Activated naive CD4-positive, alpha-beta T cell treated with anti-CD3 and anti-CD28 coated beads for 36 hours (primary cell): ENCODE data around the gene ECHDC1. TPM values are rescaled to one million over a fixed set of nuclear protein-coding genes. Genes with fewer than 3 reads are reported as not detected.

Experiments
- CTCF ChIA-PET: fragments of 350-600 bp; sonication (Branson Sonifier 250); formaldehyde crosslinking; loops from one replicate; lab custom pipeline; 2021; ENCODE audit warnings: antibody characterized with exemption; lab: Charles Lee
- DNase-seq: peaks from one replicate; pipeline ENCODE4 v3.0.0-alpha.2; 2020
- H3K27ac Mint-ChIP-seq: one replicate; pipeline ENCODE4 v1.8.0; 2021; ENCODE audit warnings: mild to moderate bottlenecking, mixed read lengths
- H3K27me3 Mint-ChIP-seq: one replicate; pipeline ENCODE4 v1.8.0; 2021; ENCODE audit warnings: low read depth, mixed read lengths
- H3K36me3 Mint-ChIP-seq: one replicate; pipeline ENCODE4 v1.8.0; 2021; ENCODE audit warnings: low read depth, mixed read lengths
- H3K4me1 Mint-ChIP-seq: one replicate; pipeline ENCODE4 v1.8.0; 2021; ENCODE audit warnings: low read depth, mixed read lengths
- H3K4me3 Mint-ChIP-seq: one replicate; pipeline ENCODE4 v1.8.0; 2021; ENCODE audit warnings: mild to moderate bottlenecking, moderate library complexity, mixed read lengths
- H3K9me3 Mint-ChIP-seq: one replicate; pipeline ENCODE4 v1.8.0; 2021; ENCODE audit warnings: mixed read lengths
- intact Hi-C: fragments of 100-400 bp; cut with micrococcal nuclease; formaldehyde crosslinking; loops from one replicate; pipeline ENCODE4 v1.15.1; 2023
- total RNA-seq, 2 experiments: library from RNA; stranded (reverse); gene quantifications; one replicate each; pipeline ENCODE4 v1.2.3, GENCODE V29; 2021

Gene ECHDC1
- total RNA-seq, 2 experiments from 2014 or later, result 40.1 to 41.4 TPM

GRCh38 chr6:127243501-127243900 is 99.9 kb downstream of the ECHDC1 start:
- H3K36me3 Mint-ChIP-seq, result no peaks in the 10 kb centered on the region
- no peaks in the 10 kb centered on the region for H3K4me1 Mint-ChIP-seq
- CTCF ChIA-PET, result no interaction called here
- DNase-seq, result no peak
- H3K27me3 Mint-ChIP-seq, result peaks cover 2% of the 10 kb centered on the region
- no peaks in the 10 kb centered on the region for H3K9me3 Mint-ChIP-seq
- intact Hi-C loops, result no loop called here
- no peak overlapping the region for H3K4me3 Mint-ChIP-seq
- H3K27ac Mint-ChIP-seq, result no peak overlapping the region

Other genes with a start within 250 kb of the ECHDC1 start
- gene RSPO3, start 224.9 kb downstream of the ECHDC1 start, total RNA-seq, result not detected
- 10 to 100 TPM in 1 of 2 experiments, 1 to 10 TPM in 1; 9.7 to 10.8 TPM for gene RNF146, start 76.7 kb downstream of the ECHDC1 start, total RNA-seq
- gene KIAA0408, start 115.8 kb upstream of the ECHDC1 start, total RNA-seq, result 1 to 10 TPM; 2.0 to 3.1 TPM
- gene C6orf58, start 233.6 kb upstream of the ECHDC1 start, total RNA-seq, result not detected